Bronchial epithelial cell (primary cell): ENCODE results near the gene SPINDOC. TPM values are rescaled to one million over a fixed set of nuclear protein-coding genes. Genes with fewer than 3 reads are reported as not detected.
"Not testable (repeated sequence)": the region's sequence is repeated elsewhere in the genome, so short reads cannot be mapped to it uniquely, and the experiment has no call there.

ENCODE experiments used
- DNase-seq: peaks from one replicate; pipeline ENCODE4 v3.0.0-alpha.2; 2010; ENCODE audit warnings: low read depth
- FAIRE-seq: peaks from 2 replicates; lab custom pipeline; 2011; peaks lifted over from hg19 to GRCh38; lab: Jason Lieb, UNC
- H3K27me3 ChIP-seq: 2 replicates; pipeline ENCODE4 v1.5.1; 2011; ENCODE audit warnings: low read length; ENCODE audit not compliant: control insufficient read depth, insufficient read depth
- H3K36me3 ChIP-seq: 2 replicates; pipeline ENCODE4 v1.5.1; 2011; ENCODE audit warnings: low read length; ENCODE audit not compliant: control insufficient read depth, insufficient read depth
- H3K4me3 ChIP-seq: 2 replicates; pipeline ENCODE4 v1.5.1; 2011; ENCODE audit warnings: mild to moderate bottlenecking, low read depth, low read length, control low read depth
- total RNA-seq: library from RNA; depleted of rRNA; stranded (reverse); fragments of >200 nt; gene quantifications from 2 replicates; pipeline ENCODE4 v1.2.1, GENCODE V29; 2014
- TF ChIP-seq, protein P1 (sequence below): IDR thresholded peaks from 2 replicates; pipeline ENCODE4 v1.5.1; 2011; ENCODE audit warnings: mild to moderate bottlenecking, moderate library complexity, low read length, control low read depth, inconsistent platforms; ENCODE audit not compliant: insufficient read depth, severe bottlenecking

The SPINDOC gene
- total RNA-seq, 1 donor from 2014 or later = 3.4 TPM

DNA sequence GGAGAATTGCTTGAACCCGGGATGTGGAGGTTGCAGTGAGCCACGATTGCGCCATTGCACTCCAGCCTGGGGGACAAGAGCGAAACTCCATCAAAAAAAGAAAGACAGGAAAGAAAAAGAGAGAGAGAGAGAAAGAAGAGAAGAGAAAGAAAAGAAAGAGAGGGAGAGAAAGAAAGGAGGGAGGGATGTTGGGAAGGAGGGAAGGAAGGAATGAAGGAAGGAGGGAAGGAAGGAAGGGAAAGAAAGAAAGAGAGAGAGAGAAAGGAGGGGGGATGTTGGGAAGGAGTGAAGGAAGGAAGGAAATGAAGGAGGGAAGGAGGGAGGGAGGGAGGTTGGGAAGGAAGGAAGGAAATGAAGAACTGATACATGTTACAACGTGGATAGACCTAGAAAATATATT, 12.3 kb upstream of the SPINDOC start:
- FAIRE-seq (no peak), DNase-seq (no peak)
- Histone ChIP-seq H3K27me3 (no peaks in the 10 kb centered on the region), H3K4me3 (no peak overlapping the region), H3K36me3 (no peaks in the 10 kb centered on the region)
- TF ChIP-seq, protein P1, sequence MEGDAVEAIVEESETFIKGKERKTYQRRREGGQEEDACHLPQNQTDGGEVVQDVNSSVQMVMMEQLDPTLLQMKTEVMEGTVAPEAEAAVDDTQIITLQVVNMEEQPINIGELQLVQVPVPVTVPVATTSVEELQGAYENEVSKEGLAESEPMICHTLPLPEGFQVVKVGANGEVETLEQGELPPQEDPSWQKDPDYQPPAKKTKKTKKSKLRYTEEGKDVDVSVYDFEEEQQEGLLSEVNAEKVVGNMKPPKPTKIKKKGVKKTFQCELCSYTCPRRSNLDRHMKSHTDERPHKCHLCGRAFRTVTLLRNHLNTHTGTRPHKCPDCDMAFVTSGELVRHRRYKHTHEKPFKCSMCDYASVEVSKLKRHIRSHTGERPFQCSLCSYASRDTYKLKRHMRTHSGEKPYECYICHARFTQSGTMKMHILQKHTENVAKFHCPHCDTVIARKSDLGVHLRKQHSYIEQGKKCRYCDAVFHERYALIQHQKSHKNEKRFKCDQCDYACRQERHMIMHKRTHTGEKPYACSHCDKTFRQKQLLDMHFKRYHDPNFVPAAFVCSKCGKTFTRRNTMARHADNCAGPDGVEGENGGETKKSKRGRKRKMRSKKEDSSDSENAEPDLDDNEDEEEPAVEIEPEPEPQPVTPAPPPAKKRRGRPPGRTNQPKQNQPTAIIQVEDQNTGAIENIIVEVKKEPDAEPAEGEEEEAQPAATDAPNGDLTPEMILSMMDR = no peak

DNA sequence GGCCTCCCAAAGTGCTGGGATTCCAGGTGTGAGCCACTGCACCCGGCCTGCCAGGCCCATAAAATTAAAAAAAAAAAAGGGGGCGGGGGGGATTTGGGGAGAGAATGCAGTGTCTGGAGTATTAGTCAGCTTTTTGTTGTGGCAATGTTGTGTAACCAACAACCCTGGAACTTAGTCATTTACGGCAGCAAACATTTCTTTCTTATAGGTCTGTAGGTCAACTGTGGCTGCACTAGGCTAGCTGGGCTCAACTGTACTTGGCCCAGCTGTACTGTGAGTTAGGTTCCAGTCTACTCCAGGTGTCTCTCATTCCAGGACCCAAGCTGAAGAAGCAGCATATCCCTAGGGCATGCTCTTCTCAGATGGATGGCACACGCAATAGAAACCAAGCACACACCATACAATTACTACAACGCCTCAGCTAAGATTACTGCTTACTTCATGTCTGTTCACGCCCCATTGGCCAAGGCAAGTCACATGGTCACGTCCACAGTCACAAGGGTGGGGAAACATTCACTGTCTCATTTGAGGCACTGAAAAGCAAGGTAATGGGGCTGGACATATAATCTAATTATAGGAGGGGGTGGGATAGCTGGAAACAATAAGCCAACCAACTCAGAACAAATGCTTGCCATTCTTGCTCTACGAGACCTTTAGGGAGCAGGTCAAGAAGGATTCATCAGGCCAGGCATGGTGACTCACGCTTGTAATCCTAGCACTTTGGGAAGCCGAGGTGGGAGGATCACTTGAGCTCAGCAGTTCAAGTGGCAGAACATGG, 10.4 kb upstream of the SPINDOC start:
- TF ChIP-seq, protein P1 = no peak
- no peak for FAIRE-seq
- Histone ChIP-seq H3K36me3 (no peaks in the 10 kb centered on the region), H3K27me3 (no peaks in the 10 kb centered on the region), H3K4me3 (no peak overlapping the region)
- DNase-seq = peak; percentile 91

DNA sequence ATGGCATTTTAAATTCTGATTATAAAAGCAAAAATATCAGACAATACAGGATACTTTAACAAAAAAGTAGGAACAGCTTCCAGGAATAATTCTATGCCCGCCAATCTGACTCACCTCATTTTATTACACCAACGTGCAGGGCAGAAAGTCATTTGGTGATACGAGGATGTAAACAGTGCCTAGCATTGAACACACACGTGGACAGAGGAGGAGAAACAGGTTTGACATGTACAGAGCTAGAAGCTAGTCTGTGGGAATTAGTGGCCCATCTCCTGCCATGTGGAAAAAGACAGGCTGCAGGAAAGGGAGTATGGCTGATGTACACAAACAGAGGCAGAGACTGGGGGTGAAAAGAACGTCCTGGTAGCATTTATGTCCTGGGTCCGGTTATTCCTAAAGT, 9.0 kb upstream of the SPINDOC start:
- H3K4me3 ChIP-seq = no peak overlapping the region
- no peaks in the 10 kb centered on the region for H3K27me3 ChIP-seq
- no peaks in the 10 kb centered on the region for H3K36me3 ChIP-seq
- DNase-seq = peak; percentile 95
- no peak for FAIRE-seq
- TF ChIP-seq, protein P1 = no peak

- TF ChIP-seq, protein P1 = no peak
- Histone ChIP-seq H3K36me3 (no peaks in the 10 kb centered on the region), H3K27me3 (no peaks in the 10 kb centered on the region), H3K4me3 (no peak overlapping the region)
- FAIRE-seq (no peak), DNase-seq (no peak)
Observed at GRCh38 chr11:63805844-63806415, 7.3 kb upstream of the SPINDOC start.

GRCh38 chr11:63810383-63810782, 2.9 kb upstream of the SPINDOC start:
- H3K36me3 ChIP-seq, H3K27me3 ChIP-seq, H3K4me3 ChIP-seq, DNase-seq, FAIRE-seq: not testable (repeated sequence)

DNA sequence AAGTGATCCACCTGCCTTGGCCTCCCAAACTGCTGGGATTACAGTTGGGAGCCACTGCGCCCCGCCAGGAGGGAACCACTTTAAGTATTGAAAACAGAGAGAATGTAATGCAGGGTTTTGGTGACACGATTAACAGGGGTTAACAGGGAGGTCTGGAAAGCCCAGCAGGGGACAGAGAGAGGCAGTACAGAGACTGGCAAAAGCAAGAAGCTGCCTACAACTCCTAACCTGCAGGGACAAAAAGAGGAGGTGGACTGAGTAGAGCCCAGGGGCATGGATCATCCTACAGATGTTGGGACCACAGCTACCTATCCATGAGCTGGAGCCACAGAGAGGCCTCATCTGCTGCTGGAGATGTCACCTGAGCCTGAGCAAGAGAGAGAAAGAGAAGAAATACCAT, 1.7 kb upstream of the SPINDOC start:
- DNase-seq = no peak
- TF ChIP-seq, protein P1 = no peak
- FAIRE-seq = no peak
- peaks cover 2% of the 10 kb centered on the region for H3K36me3 ChIP-seq
- no peak overlapping the region for H3K4me3 ChIP-seq
- H3K27me3 ChIP-seq = no peaks in the 10 kb centered on the region
